NCI-H2196 (cell line): ENCODE results near the gene ARAP2.

Experiments used
- DNase-seq: peaks from one replicate; lab custom pipeline; 2025; ENCODE audit not compliant: unreplicated experiment; lab: John Stamatoyannopoulos, UW

The ARAP2 gene

DNA sequence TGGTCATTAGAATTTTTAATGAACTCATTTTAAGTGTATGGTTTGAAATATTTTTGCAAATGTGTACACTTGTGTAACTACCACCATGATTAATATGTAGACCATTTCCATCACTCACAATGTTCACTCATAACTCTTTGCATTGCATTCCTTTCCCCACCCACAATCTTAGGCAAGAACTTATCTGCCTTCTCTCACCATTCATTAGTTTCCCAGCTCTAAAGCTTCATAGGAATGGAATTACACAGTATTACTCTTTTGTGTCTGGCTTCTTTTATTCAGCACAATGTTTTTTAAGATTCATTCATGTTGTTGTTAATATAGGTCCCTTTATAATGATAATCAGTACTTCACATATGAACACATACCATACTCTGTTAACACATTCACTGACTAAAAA is 106.1 kb downstream of the ARAP2 start:
- no peak for DNase-seq

DNA sequence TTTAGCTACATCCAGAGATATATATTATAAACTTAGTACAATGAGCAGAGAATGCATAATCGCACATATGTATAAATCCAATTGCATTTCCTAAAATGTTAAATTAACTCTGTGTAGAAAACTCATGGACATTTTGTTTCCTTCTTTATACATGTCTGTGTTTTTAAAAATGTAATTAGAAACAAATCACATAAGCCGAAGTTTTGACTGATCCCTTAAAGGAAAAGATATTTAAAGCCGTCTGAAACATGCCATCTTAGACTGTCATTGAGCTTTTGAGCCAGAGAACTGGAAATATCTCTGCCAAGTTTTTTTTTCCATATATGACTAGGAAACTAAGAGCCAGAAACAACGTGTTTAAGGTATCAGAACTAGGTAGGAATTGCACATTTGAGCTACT is 107.0 kb downstream of the ARAP2 start:
- no peak for DNase-seq

DNA sequence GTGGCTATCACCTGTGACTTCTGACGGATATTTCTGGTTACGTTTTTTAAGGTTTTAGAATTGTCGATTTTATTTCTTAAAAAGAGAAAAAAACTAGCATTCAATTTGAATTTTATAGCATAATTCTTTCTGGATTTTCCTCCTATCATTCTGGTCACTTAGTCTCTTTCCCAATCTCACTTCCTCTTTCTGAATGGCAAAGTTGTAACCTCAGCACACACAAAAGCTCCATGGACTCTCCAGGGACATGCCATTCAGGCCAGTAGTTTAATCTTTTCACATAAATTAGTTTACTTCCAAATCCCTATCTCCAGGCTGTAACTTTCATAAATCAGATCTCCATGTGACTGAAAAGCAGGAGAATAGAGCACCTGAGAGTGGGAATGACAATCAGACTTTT is 110.7 kb downstream of the ARAP2 start:
- no peak for DNase-seq

DNA sequence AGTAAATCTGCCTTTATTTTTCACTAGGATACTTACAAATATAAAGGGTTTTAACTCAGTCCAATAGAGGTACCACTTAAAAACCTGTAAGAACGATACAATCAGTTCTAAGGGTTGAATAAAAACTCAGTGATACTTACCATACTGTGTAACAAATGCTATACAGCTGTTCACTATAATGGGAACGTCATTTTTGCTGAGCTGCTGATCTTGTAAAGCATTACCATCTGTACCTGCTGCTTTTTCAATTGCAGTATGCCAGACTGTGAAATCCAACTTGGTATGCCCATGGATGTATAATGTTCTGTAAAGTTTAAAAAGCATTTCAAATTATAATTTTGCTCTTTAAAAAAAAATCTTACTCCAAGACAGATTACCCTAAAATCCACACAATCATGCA is 111.2 kb downstream of the ARAP2 start:
- DNase-seq = no peak

DNA sequence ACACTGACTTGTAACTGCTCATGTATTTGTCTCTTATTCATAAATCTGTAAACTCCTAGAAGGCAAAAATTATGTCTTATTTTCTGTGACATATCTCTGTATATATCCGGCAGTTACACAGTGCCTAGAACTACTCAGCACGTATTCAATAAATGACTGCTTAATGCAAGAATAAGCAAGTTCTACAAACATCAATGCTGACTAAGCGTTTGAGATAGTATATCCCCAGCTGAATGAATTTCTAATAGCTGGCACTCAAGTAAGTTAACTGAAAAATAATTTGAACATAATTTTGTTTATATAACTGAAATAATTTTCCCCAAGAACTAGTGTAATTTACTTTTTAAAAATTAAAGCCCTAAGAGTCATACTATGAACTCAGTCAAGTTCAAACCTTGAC is 113.7 kb downstream of the ARAP2 start:
- no peak for DNase-seq

DNA sequence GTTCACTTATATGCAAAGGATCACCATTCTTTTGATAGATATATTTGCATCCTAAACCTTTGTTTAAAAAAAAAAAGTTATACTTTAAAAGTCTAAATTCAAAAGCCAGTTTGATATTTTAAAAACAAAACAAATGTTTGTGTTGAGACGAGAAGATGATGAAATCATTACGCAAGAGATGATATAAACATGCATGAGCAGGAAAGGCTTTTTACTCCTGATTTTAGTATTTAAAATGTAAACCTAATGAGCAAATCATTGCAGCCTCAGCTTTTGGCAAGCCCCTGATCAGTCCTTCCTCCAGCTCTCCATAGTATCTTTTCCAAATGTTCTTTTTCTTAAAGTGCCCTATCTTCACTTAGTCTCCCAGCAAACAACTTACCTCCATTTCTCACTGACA is 115.6 kb downstream of the ARAP2 start:
- DNase-seq = no peak

DNA sequence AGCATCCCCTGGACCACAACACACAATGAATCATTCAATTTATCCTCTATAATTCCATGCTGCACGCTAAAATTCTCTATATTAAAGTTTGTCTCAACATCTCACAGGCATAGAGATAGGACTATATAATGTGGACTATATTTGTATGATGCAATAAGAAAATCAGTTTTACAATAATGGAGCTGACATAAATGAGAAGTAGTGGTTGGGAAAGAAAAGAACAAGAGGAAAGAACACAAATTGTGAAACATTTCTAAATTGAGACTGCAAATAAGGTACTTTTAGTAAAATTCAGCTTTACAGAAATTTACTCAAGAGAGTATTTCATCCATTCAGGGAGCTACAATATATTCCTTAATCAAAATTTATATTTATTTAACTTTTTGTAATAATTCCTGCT is 120.4 kb downstream of the ARAP2 start:
- no peak for DNase-seq

DNA sequence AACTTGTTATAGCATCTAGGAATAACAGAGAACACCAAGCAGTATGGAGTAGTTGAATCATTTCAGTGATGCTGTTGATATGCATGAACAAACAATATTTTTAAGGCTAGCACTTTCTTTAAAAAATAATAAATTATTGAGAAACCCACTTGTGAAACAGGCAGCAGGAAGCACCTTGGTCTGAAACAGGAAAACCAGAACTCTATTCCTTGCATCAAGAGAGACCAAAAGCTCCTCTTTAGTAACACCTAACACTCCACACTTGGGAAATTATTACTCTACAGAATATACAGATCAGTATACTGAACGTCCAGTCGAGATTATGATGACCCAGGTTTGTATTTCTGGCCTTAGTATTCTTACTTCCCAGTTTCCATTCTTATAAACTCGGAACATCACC is 129.0 kb downstream of the ARAP2 start:
- DNase-seq = no peak

DNA sequence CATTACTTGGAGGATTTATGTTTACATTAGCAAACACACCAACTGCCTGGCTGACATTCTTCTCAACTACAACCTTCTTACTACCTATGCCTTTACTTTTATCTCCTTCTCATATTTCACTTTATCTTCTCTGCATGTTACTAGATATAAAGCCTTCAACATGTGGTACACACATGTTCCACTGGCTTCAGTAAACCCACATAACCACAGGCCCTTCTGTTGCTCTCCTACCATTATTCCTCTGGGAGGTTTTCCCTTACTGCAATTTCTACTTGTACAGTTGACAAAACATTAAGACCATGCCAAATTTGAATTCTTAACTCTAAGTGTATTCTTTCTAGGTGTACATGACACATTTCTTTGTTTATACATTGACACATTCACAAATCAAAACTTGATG is 133.1 kb downstream of the ARAP2 start:
- no peak for DNase-seq

DNA sequence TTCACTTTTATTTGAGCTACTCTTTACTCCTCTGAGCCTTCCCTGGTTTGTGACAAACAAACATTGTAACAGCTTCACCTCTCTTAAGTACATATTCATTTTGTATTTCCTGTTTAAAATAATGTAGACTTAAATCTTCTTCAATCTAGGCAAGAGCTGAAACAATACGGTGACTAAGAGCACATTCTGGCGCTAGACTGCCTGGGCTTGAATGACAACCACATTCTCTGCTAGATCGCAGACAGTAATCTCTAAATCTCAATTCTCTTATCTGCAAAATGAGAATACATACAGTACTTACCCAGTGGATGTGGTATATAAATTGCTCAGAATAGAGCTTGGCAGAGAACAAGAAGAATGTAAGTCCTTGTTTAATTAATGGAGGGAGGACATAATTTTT is 144.8 kb downstream of the ARAP2 start:
- DNase-seq = no peak

DNA sequence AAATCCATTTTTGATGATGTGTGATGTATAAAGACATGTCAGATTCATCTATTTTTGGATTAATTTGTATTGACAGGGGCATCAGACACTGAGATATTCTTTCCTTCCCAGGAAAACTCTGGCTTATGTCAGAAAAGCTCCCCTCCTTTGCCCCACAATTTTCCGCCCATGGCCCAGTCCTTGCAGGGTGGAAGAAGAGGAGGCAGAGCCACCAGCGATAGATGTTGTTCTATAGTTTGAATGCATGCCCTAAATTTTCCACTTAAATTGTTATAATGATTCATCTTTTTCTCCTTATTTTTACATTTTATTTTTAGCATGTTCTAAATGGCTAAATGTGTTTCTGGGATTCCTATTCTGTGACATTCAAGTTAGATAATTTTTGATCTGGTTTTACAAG is 149.3 kb downstream of the ARAP2 start:
- DNase-seq = no peak

DNA sequence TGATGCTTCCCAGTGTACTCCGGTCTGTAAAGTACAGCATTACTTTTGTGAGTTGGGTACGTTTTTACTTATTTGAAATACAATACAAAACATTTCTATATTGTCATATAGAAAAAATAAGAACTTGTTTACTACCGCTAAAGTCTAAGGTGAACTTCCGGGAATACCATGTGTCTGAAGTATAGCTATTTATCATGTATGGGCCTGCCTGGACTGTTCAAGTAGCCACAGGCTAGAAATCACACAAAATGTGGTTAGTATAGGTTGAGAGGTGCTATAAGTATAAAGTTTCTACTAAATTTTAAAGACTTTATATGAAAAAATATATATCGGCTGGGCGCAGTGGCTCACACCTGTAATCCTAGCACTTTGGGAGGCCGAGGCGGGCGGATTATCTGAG is 152.3 kb downstream of the ARAP2 start:
- DNase-seq = no peak

DNA sequence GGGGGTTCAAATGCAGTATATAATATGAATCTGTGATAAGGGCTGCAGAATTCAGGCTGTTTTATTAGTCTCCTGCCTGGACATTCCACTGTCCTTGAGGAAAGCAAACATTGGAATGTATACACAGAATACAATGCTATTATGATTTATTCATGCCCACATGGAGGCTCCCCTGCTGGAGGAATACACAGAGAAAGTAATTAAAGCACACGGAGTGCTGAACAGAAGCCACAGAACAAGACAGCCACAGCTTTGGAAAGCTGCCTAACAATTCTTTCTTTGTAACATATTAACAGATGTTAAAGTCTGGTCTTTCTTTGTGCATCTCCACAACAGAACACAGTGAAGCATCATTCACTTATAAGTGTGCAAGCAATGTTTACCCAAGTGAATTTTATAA is 155.8 kb downstream of the ARAP2 start:
- DNase-seq = no peak

DNA sequence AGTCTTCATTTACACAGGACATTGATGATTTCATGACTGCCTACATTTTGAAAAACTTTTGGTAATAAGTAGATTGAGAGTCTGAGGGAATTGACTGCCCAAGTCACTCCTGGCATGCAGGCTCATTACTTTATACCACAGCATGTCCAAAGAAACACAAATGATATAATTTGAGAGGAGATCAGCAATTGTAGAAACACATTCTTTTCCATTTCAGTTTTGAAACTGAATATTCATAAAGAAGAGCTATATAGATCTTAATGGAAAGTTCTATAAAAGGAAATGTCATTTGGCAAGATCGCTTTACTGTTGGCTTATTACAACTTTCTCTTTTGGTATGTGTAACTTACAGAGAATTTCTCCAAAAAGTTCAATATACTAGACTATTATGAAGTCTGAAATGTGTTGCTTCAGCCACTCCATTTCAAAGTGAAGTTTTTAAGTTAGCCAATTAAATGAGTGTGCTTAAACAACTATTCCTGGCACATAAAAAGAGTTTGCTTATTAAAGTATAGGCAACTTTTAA is 158.0 kb downstream of the ARAP2 start:
- DNase-seq = no peak

DNA sequence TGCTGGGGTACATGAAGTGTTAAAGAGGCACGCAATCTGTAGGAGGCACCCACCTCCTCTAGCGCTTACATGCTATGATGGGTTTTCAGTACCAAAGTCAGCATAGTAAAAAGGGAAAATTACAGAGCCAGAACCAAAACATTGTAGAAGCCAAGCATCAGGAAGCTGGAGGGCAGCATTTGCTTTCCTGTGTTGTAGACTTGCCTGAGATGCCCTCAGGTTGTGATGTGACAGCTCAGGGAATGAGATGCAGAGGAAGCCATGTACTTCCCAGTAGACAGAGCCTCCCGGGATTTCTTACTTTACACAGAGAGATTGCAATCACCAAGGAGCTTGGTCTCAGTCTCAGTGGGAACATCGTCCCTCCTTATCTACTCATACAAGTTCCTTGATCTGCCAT is 161.5 kb downstream of the ARAP2 start:
- DNase-seq = no peak

DNA sequence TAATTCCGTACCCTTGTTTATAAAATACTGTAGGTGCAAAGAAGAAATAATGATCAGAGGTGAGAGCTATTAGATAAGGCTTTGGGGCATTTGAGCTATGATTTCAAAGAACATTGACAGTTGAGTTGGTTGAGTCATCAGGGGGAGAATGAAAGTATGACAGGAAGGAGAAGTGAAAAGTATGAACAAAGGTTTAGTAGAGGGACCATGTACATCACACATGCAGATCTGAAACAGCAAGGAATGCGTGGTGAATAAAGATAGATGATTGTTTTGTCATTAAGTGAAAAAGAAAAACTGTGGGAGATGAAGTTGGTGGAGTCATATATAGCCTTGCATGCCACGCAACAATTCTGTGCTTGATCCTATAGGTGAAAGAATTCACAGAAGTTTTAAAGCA is 163.1 kb downstream of the ARAP2 start:
- no peak for DNase-seq

DNA sequence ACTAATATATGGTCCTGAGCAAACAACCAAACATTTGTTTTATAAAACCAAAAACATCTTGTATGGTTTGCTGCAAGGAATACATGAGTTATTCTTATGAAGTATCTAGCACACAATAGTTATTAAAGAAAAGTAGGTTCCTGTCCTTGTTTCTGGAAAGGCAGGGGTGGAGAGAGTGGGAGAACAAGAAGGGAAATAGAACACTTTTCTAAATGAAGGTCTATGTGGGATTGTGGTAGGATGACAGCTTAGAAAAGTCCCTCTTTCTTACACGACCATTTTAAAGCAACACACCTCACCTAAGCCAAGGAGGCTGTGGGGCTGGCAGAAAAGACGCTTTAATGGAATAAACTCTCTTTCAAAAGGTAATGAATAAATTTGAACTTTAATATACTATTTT is 164.6 kb downstream of the ARAP2 start:
- DNase-seq = no peak

DNA sequence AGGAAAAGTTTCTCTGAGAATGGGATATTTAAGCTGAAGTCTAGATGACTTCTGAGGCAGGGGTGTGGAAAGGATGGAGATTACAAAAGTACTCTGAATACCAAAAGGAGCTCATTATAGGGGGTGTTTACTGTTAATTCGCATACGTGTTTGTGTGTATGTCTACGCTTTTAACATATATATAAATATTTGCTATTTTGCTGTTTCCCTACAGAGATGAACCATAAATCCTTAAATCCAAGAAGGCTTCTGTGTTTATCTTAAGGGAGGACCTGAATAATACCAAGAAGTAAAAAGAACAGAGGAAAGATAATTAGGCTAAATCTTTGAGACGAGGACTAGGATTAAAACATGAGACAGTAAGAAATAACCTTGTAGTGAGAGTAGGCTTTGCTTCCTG is 166.0 kb downstream of the ARAP2 start:
- no peak for DNase-seq

DNA sequence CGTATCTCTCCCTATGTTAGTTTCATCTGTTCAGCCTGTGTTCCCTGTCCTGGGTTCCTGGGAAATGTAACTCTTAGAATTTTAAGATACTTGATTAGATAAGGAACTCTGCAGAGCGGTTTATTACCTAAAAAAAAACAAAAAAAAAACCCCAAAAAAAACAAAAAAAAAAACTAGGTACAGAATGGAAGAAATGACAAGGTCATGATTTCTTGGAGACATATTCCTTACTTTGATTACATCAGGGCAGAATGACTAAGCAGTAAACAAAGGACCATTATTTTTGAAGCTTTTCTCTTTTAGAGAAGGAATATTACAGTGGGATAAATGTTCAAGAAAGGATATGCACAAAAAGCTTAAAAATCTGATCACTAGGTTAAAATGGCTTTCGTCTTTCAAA is 171.8 kb downstream of the ARAP2 start:
- no peak for DNase-seq

DNA sequence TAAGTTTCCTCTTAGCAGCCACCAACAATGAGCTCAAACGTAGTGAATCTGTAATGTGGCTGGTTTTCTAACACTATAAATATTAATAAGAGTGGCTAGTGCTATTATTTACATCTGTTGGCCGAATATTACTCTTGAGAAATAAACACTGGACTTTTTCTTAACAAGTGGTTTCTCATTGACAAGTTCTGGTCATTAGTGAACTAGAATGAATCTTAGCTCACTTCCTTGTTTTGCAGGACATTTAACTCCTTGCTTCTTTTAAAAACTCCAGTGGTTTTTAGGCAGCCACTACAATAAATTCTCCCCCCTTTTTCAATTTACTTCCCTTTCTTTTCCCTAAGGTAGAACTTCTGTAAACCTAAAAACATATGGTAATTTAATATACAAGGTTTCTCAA is 177.2 kb downstream of the ARAP2 start:
- no peak for DNase-seq

DNA sequence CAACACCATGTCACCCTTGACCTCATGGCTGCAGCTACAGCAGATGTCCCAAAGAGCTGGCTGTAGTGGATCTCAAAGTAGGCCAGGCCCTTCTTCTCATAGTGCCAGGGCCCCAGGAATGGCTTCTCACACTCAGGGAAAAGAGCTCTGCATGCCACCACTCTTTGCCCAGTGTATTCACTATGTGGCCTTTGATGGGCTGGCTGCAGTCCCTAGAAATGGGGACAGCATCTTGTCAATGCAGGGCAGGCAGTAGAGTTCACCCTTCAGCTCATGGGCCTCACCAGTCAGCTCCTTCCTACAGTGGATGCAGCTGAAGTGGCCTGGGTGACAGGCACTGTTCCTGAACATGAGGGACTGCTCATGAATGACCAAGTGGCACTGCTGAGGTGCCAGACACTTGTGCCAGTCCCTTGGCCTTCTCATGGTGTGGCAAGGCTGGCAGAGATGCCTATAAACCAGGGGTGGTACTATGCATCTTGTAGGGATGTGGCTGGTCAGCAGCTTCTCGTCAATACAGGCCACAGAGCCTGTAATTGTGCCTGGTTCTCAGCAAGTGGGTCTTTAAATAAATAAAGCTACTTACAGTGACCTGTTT is 178.9 kb downstream of the ARAP2 start:
- DNase-seq = no peak

DNA sequence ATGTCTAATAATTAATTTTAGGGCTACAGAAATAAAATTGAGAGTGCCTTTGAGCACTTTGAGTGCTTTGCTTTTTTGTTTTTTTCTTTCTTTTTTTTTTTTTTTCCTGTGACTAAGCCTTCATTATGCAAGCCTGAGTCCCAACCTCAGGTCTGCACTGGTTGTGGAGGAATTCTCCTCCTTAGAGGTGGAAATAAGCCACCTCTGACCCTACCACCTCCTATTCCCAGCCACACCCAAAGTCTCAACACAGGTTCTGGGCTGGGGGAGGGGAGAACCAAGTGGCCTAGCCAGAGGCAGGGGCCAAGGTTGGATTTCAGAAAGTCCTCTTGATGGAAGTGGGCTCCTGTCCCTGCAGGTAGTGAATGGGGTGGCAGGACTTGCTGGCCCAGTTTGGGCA is 180.2 kb downstream of the ARAP2 start:
- no peak for DNase-seq

DNA sequence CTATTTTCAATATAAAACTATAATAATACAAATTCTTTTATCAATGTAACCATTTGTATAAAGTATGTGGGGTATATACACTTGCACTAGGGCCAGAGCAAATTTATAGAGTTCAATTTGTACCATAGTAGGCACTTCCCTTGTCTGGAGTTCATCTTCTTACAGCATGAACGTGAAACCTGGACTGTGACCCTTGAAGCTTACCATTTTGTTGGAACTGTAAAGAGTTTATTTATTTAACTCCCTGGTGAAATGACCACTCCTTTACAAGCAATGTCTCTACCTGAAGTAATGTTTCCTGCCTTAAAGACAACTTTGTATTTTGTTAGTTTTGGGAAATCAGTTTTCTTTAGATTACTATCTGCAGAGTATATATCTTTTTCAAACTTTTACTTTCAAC is 188.2 kb downstream of the ARAP2 start:
- DNase-seq = no peak
